HG02870 (cell line): ENCODE results near the gene GLOD4.

Experiments used
- ATAC-seq: cut with Tn5 transposase; IDR thresholded peaks from one replicate; pipeline ENCODE4 v1.9.1; 2021; ENCODE audit warnings: mild to moderate bottlenecking, moderate library complexity; ENCODE audit not compliant: unreplicated experiment

The GLOD4 gene

DNA sequence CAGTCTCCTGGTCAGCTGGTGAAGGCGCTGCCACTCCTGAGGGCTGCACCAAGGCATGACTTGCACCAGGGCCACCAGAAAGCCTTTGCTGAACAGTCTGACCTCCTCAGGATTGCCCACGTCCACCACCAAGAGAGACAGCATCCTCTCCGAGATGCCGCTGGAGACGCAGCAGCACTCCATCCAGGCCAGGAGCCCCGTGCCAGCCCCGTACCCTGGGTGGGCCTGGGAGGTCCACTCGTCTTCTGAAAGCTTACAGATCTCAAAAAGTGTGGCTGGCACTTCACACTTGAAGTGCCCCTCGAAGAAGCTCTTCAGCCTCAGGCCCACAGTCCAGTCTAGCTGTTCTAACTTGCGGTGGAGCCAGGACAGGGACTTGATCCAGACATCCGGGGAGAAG is 36.7 kb downstream of the GLOD4 start:
- ATAC-seq: no peak

DNA sequence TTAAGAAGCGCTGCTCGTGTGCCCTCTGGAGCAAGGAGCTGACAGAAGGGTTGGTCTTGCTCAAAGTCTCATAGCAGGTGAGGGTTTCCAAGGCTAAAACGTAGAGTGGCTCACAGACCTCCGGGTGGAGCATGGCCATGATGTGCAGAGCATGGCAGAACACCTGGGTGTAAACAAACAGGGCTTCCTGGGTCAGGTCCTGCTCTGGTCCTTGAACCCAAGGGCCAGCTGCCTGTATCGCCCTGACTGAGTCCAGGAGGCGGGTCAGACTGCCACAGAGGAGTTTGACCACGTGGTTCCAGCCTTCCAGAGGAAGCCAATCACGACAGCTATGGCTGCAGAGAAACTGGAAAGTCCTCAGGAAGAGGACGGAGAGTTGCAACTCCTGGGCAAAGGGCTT is 37.1 kb downstream of the GLOD4 start:
- ATAC-seq: no peak

- no peak for ATAC-seq
These were observed 38.9 kb downstream of the GLOD4 start for GRCh38 chr17:743139-743538.

DNA sequence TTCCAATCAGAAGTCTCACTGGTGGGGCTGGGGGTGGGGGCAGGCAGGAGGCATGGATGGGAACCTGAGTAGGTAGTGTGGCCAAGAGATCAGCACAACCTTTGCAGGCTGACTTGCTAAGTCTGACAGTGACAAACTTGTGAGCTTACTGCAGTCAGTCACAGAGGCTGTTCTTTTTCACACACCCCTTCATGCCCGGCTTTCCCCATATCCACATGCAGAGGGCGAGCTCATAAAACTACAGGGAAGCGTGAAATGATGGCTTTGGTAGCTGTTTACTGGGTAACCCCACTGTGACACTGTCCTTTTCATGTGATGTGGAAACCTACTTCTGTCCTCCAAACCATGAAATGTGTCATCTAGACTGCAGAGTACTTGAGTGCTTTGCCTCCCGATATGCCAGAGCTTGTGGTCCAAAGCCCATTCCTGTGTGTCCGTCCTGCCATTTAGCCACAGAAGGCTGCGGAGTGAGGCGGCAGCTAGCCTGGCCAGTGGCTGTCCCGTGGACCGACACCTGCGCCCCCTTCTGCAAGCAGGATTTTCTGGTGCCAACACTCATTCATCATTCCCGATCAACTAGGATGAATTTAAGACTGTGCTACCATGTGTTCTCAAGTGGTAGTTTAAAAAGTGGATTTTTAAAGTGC is 39.8 kb downstream of the GLOD4 start:
- no peak for ATAC-seq

- peak; percentile 72 for ATAC-seq
These were observed 41.7 kb downstream of the GLOD4 start for GRCh38 chr17:740240-741017.

GRCh38 chr17:737561-738113 is 44.4 kb downstream of the GLOD4 start:
- no peak for ATAC-seq

- ATAC-seq: no peak
These were observed 48.3 kb downstream of the GLOD4 start for GRCh38 chr17:733743-734142.

- ATAC-seq: peak; percentile 32
These were observed 49.0 kb downstream of the GLOD4 start for GRCh38 chr17:732902-733720.

GRCh38 chr17:732067-732901 is 49.8 kb downstream of the GLOD4 start, which contains the start of gene TLCD3A:
Gene TLCD3A (plus strand): TSS chr17:732596. CDS start chr17:732648, 52 bp downstream.
- ATAC-seq: peak; percentile 58

GRCh38 chr17:731644-732066 is 50.4 kb downstream of the GLOD4 start:
- no peak for ATAC-seq

- ATAC-seq: no peak
These were observed 53.2 kb downstream of the GLOD4 start for GRCh38 chr17:728911-729310.

DNA sequence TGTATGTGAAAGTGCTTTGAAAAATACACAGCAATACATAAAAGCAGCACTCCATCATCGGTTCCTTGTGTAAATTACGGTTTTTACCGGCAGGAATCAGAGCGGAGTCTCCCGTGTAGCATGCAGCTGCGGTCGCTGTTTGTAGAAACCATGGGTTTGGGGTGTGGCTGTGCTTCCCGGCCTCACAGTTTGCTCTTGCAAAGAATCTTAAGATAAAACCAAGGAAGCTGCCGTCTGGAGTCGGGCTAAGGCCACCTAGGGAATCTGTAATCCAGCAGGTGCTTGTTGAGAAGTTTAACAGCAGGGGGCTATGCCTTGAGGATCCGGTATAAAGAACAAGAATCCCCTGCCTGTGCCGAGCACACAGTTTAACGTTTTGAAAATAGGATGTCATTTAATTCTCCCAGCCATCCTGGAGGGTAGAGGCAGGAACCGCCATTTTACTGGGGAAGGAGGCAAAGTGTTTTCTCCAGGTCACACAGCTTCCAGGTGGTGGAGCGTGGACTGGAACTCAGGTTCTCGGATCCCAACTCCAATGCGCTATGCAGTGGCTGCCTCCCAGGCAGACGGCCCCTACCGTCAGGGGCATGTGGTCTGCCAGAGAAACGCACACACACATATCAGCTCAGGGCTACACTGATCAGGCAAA is 55.7 kb downstream of the GLOD4 start:
- ATAC-seq: no peak

- ATAC-seq: no peak
These were observed 56.3 kb downstream of the GLOD4 start for GRCh38 chr17:725746-726145.

DNA sequence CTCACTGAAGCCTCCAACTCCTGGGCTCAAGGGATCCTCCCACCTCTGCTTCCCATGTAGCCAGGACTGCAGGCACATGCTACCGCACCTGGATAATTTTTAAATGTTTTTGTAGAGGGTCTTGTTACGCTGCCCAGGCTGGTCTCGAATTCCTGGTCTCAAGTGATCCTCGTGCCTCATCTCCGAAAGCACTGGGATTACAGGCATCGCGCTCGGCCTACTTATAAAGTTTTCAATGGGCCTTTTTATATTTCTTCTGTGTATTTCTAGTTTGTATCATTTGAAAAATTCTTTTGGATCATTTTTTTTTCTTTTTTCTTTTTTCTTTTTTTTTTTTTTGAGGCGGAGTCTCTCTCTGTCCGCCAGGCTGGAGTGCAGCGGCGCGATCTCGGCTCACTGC is 57.0 kb downstream of the GLOD4 start:
- ATAC-seq: no peak

GRCh38 chr17:721540-721937 is 60.5 kb downstream of the GLOD4 start:
- ATAC-seq: no peak

- no peak for ATAC-seq
These were observed 61.2 kb downstream of the GLOD4 start for GRCh38 chr17:720706-721539.

GRCh38 chr17:718075-718474 is 64.0 kb downstream of the GLOD4 start:
- no peak for ATAC-seq
